T-helper 1 cell treated with Interleukin-12 subunit alpha and Interleukin-12 subunit beta and Interleukin-4 antibody, amounts not matched to agents 30 μg/mL and 1 μg/mL, for 36 hours (primary cell): ENCODE data around the gene C3orf52.
"Not testable (repeated sequence)": the region's sequence is repeated elsewhere in the genome, so short reads cannot be mapped to it uniquely, and the experiment has no call there.

ENCODE experiments used
- H3K27ac Mint-ChIP-seq: one replicate; pipeline ENCODE4 v1.8.0; 2021; ENCODE audit warnings: mild to moderate bottlenecking, mixed read lengths
- H3K27me3 Mint-ChIP-seq: one replicate; pipeline ENCODE4 v1.8.0; 2021; ENCODE audit warnings: low read depth, mixed read lengths
- H3K36me3 Mint-ChIP-seq: one replicate; pipeline ENCODE4 v1.8.0; 2021; ENCODE audit warnings: low read depth, mixed read lengths
- H3K4me1 Mint-ChIP-seq: one replicate; pipeline ENCODE4 v1.8.0; 2021; ENCODE audit warnings: low read depth, mixed read lengths
- H3K4me3 Mint-ChIP-seq: one replicate; pipeline ENCODE4 v1.8.0; 2021; ENCODE audit warnings: mild to moderate bottlenecking, moderate library complexity, mixed read lengths
- H3K9me3 Mint-ChIP-seq: one replicate; pipeline ENCODE4 v1.8.0; 2021; ENCODE audit warnings: mixed read lengths

C3orf52 gene, protein sequence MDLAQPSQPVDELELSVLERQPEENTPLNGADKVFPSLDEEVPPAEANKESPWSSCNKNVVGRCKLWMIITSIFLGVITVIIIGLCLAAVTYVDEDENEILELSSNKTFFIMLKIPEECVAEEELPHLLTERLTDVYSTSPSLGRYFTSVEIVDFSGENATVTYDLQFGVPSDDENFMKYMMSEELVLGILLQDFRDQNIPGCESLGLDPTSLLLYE

DNA sequence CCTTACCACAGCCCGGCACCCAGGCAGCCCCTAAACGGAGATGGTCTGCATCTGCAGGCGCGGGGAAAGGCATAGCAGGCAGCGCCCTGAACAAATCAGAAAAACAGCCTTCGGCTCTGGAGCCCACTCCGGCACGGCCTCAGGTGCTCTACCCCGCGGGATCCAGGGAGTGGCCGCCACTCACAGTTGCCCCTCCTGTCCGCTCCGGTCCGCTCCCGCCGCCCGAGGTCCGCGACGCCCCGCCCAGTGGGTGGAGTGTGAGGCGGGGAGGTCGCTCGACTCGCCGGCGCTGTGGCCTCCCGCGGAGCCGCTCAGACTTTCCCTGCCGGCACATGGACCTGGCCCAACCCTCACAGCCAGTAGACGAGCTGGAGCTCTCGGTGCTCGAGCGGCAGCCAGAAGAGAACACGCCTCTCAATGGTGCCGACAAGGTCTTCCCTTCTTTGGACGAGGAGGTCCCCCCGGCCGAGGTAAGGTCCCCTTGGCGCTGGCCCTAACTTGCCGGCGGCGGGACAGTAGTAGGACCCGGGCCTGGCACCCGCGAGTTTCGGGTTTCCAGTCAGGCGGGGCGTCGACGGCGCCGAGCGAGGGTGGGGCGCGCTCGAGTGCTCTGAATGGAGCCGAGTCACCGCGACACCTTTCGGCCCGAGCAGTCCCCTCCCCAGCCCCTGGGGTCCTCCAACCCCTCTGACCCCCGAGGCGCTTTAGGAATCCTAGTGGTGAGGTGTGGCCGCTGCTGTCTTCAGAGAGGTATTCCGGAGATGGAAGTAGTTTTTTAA lies at the start of gene C3orf52:
Gene C3orf52 (plus strand): TSS at position 314 of the 779 bp plus-strand sequence. CDS start 19 bp downstream, at position 333.
- Mint-ChIP-seq H3K27ac (peak within 1 kb of the TSS; percentile 84), H3K4me1 (peaks cover 49% of the 10 kb centered on the region), H3K9me3 (no peaks in the 10 kb centered on the region), H3K27me3 (peaks cover 4% of the 10 kb centered on the region), H3K4me3 (peak within 1 kb of the TSS; percentile 93), H3K36me3 (peaks cover 2% of the 10 kb centered on the region)

DNA sequence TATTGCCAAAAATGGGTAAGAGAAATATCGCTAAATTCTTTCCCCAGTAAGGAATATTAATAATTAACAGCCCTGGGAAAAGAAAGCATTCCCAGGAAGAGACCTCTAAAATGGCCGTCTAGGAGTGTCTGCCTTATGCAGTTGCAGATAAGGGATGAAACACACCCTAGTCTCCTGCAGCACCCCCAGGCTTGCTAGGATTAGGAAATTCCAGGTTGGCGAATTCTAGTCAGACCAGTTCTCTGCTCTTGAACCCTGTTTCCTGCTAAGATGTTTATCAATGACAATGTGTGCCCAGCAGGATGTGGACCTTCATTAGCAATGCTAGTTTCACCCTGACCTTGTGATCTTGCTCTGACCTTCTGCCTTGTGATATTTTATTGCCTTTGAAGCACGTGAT lies 49.0 kb upstream of the C3orf52 start:
- not testable (repeated sequence) for H3K4me1 Mint-ChIP-seq, H3K9me3 Mint-ChIP-seq, H3K27me3 Mint-ChIP-seq, H3K36me3 Mint-ChIP-seq, H3K27ac Mint-ChIP-seq, H3K4me3 Mint-ChIP-seq

DNA sequence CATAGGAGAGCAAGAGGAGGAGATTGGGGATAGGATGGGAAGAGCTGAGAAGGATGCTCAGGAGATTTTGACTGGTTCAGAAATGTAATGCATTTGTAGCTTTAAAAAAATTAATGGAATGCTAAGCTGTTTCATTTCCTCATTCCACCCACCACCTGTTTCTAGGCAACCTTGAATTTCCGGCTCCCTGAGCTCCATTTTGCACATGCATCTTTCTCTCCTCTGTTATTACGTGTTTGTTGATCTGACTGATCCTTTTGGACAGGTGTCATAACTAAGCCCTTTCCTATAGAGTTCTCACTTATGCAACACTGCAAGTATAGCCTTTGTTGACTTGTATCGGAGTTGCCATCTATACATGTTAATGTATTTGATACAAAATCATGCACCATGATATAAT lies 47.3 kb upstream of the C3orf52 start:
- no peak overlapping the region for H3K27ac Mint-ChIP-seq
- no peaks in the 10 kb centered on the region for H3K36me3 Mint-ChIP-seq
- no peaks in the 10 kb centered on the region for H3K9me3 Mint-ChIP-seq
- H3K4me1 Mint-ChIP-seq: no peaks in the 10 kb centered on the region
- peaks cover 6% of the 10 kb centered on the region for H3K27me3 Mint-ChIP-seq
- no peak overlapping the region for H3K4me3 Mint-ChIP-seq

DNA sequence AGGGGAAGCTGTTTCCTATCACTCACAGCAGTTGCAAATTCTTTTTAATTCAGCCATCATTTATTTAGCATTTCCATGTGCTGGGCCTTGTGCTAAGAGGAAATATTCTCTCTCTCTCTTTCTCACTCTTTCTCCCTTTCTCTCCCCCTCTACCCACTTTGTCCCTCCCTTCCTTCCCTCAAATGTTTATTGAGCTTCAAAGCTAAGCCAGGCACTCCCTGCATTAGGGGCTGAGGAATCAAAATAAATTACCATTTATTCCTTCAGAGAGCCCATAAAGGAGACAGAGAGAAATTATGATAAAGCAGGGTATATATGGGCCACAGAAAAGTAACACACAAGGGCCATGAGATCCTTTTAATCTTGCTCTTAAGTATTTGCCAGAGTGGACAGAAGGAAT lies 44.9 kb upstream of the C3orf52 start:
- no peak overlapping the region for H3K4me3 Mint-ChIP-seq
- H3K4me1 Mint-ChIP-seq: no peaks in the 10 kb centered on the region
- no peaks in the 10 kb centered on the region for H3K27me3 Mint-ChIP-seq
- H3K36me3 Mint-ChIP-seq: no peaks in the 10 kb centered on the region
- no peak overlapping the region for H3K27ac Mint-ChIP-seq
- H3K9me3 Mint-ChIP-seq: no peaks in the 10 kb centered on the region

DNA sequence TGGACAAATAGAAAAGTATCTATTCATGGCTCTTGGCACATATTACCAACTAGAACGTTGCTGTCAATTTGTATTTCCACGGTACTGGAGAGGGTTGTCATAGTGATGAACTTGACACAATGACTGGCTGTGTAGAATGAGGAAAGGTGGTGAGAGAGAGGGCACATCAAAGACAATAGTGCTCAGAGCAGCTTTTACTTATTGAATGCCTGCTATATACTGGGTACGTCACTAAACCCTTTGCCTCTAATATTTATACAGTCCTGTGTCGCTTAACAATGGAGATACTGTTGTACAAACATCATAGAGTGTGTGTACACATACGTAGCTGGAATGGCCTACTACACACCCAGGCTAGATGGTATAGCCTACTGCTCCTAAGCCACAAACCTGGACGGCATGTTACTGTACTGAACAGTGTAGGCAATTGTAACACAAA lies 43.3 kb upstream of the C3orf52 start:
- Mint-ChIP-seq H3K27ac (no peak overlapping the region), H3K36me3 (no peaks in the 10 kb centered on the region), H3K4me1 (peaks cover 3% of the 10 kb centered on the region), H3K27me3 (no peaks in the 10 kb centered on the region), H3K9me3 (no peaks in the 10 kb centered on the region), H3K4me3 (no peak overlapping the region)

DNA sequence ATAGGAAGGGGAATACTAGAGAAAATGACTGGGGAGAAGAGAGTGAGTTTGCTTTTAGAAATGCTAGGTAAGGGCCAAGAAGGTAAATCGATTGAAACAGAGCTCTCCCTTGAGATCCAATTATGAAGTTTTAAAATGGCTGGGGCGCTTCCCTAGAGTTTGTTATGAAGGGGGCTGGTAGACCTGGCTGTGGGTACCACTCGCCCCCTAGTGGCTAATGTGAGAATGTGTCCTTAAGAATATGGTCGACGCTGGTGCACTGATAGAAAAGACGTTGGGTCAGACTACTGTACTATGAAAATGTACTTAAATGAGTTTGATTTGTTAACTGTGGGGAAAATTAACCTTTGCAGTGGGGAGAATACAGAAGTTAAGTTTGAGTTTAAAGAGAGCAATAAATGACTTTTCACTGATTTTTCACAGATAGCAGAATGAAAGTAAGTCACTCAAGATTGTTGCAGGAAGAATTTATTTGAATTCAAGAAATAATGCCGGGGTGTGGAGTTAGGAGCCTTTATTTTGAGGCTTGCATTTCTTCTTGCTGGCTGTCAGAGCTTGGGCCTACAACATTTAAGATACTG lies 42.5 kb upstream of the C3orf52 start:
- Mint-ChIP-seq H3K9me3 (no peaks in the 10 kb centered on the region), H3K27me3 (no peaks in the 10 kb centered on the region), H3K27ac (no peak overlapping the region), H3K4me1 (peaks cover 3% of the 10 kb centered on the region), H3K4me3 (no peak overlapping the region), H3K36me3 (no peaks in the 10 kb centered on the region)

DNA sequence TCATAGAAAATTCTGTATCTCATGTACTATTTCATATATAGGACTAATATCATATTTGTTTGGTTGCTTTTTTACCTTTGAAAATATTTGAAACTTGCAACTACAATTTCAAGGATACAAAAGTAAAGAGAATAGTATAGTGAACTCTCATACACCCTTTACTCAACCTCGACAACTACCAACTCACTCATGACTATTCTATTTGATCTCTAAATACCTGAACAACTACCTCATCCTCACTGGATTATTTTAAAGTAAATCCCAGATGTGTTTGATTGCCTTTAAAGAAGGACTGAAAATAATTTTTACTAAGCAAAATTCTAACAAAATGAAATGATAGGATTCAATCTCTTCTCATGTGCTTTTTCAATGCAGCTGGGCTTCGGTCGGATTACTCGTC lies 39.6 kb upstream of the C3orf52 start:
- Mint-ChIP-seq H3K9me3 (no peaks in the 10 kb centered on the region), H3K27me3 (no peaks in the 10 kb centered on the region), H3K27ac (no peak overlapping the region), H3K36me3 (no peaks in the 10 kb centered on the region), H3K4me3 (no peak overlapping the region), H3K4me1 (peaks cover 3% of the 10 kb centered on the region)

DNA sequence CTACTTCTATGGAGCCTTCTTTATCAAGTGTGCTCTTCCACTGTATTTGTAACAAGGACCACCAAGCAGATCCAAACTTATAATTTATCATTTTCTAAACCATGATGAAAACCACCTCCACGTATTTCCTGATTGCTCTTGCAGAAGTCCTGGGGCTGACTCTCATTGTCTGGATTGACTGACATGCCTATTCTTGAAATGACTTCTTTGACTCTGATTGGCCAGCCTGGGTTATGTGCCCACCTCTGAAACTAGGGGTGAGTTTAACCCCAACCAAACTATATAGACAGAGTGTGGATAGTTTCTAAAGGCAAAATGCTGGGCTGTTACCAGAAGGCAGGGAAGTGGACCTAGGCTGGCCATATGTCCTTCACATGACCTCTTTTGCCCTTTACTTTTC lies 38.9 kb upstream of the C3orf52 start:
- Mint-ChIP-seq H3K27me3 (no peaks in the 10 kb centered on the region), H3K27ac (no peak overlapping the region), H3K9me3 (no peaks in the 10 kb centered on the region), H3K36me3 (no peaks in the 10 kb centered on the region), H3K4me1 (peaks cover 3% of the 10 kb centered on the region), H3K4me3 (no peak overlapping the region)

DNA sequence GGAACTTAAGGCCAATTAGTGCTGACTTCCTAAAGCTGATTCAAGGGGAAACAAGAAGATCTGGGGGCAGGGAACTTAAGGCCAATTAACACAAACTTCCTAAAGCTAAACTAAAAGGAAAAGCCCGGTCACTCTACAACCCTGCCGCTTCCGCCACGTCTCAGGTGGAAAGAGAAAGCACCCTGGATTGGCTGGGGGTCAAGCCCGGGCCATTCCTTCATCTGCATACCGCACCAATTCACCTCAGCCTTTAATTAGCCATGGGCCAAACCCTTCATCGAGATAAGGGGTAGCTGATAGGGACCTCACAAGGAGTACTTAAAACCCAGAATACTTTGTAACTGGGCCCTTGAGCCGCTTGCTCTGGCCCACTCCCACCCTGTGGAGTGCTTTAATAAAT lies 37.3 kb upstream of the C3orf52 start:
- H3K4me1 Mint-ChIP-seq: peaks cover 5% of the 10 kb centered on the region
- no peaks in the 10 kb centered on the region for H3K27me3 Mint-ChIP-seq
- no peak overlapping the region for H3K27ac Mint-ChIP-seq
- H3K4me3 Mint-ChIP-seq: no peak overlapping the region
- no peaks in the 10 kb centered on the region for H3K36me3 Mint-ChIP-seq
- H3K9me3 Mint-ChIP-seq: no peaks in the 10 kb centered on the region

DNA sequence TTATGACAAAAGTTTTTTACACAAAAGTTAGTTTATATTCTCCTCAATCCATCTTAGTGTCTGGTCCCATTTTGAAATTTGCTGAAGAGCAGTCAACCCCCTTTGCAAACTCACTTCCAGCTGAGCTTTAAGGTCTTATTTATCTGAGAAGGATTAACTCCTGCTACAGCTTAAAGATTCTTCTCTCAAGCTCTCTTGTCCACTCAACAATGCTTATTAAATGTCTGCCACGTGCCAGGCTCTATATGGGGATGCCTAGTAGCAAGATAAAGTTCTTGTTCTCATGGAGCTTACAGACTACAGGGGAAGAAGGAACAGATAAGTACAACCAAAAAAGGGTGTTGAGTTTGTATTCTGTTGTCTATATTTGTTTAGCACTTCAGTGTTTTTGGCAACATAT lies 33.0 kb upstream of the C3orf52 start:
- Mint-ChIP-seq H3K27ac (no peak overlapping the region), H3K27me3 (no peaks in the 10 kb centered on the region)

DNA sequence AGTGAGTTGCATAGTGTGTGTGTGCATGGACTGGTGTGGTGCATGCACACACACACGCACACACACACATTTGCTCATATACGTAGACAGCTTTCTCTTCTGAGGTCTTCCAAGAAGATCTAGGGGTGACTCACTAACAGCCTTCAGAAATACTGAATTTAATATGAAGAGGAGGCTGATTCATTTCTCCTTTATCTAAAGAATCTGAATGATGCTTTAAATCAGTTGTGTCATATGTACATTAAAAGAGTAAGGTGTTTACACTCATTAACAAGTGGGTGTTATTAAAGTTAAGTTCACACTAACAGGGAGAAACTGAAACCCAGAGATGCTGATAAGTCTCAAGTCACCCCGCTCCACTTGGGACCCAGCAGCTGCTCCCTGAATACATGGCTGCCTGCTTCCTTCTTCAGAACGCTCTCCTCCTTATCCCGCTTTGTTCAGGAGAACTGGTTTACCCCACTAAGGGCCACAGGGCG lies 29.7 kb upstream of the C3orf52 start:
- Mint-ChIP-seq H3K36me3 (no peaks in the 10 kb centered on the region), H3K4me1 (peaks cover 16% of the 10 kb centered on the region), H3K4me3 (peak overlapping the region; percentile 30), H3K27ac (peak overlapping the region; percentile 56), H3K27me3 (no peaks in the 10 kb centered on the region), H3K9me3 (peaks cover 4% of the 10 kb centered on the region)

More for the DNA sequence above, 33.0 kb upstream of the C3orf52 start:
- no peaks in the 10 kb centered on the region for H3K9me3 Mint-ChIP-seq
- H3K36me3 Mint-ChIP-seq: no peaks in the 10 kb centered on the region
- peaks cover 16% of the 10 kb centered on the region for H3K4me1 Mint-ChIP-seq
- H3K4me3 Mint-ChIP-seq: no peak overlapping the region

DNA sequence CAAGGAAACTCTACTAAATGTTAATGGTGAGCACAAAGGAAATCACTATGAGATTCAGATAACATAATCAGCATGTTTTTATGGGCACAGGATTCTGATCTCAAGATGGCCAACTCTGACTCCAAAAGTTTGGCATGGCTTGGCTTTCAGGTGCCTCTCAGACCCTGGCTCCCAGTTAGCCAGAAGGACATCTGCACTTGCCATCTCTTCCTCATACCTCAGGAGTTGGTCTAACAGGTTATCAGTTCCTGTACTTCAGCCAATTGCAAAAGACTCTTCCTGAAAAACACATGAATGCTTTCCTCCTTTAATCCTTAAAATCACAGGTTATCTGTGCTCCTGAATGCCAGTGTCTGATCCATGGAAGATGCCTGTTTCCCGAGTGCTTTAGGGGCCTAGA lies 26.7 kb upstream of the C3orf52 start:
- H3K27ac Mint-ChIP-seq: peak overlapping the region; percentile 19
- peaks cover 4% of the 10 kb centered on the region for H3K9me3 Mint-ChIP-seq
- H3K36me3 Mint-ChIP-seq: no peaks in the 10 kb centered on the region
- H3K4me1 Mint-ChIP-seq: peaks cover 13% of the 10 kb centered on the region
- H3K27me3 Mint-ChIP-seq: no peaks in the 10 kb centered on the region
- no peak overlapping the region for H3K4me3 Mint-ChIP-seq

DNA sequence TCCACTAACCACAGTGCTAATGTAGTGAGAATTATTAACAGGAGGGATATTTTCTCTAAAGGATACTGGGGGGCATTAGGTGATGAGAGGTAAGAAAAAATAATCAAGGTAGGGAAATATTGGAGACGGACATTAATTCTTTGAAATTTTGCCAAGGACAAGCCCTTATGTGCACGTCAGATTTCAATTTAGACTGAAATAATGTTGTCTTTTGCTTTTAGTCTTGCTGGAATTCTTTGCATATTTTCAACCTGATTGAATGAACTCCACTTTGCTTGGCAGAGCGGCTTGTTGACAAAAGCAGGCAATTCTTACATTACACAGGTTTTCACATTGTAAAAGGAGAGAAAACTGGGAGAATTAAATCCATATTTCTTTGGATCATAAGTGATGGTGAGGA lies 25.0 kb upstream of the C3orf52 start:
- H3K4me3 Mint-ChIP-seq: no peak overlapping the region
- peaks cover 13% of the 10 kb centered on the region for H3K4me1 Mint-ChIP-seq
- no peaks in the 10 kb centered on the region for H3K36me3 Mint-ChIP-seq
- H3K9me3 Mint-ChIP-seq: peaks cover 4% of the 10 kb centered on the region
- no peaks in the 10 kb centered on the region for H3K27me3 Mint-ChIP-seq
- no peak overlapping the region for H3K27ac Mint-ChIP-seq

DNA sequence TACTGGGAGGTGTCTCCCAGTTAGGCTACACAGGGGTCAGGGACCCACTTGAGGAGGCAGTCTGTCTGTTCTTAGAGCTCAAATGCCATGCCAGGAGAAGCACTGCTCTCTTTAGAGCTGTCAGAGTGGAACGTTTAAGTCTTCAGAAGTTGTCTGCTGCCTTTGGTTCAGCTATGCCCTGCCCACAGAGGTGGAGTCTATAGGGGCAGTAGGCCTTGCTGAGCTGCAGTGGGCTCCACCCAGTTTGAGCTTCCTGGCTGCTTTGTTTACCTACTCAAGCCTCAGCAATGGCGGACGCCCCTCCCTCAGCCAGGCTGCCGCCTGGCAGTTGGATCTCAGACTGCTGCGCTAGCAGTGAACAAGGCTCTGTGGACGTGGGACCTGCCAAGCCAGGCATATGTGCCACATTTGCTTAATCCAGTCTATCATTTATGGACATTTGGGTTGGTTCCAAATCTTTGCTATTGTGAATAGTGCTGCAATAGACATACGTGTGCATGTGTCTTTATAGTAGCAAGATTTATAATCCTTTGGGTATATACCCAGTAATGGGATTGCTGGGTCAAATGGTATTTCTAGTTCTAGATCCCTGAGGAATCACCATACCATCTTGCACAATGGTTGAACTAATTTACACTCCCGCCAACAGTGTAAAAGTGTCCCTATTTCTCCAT lies 13.7 kb upstream of the C3orf52 start:
- H3K9me3 Mint-ChIP-seq: peaks cover 22% of the 10 kb centered on the region
- peaks cover 30% of the 10 kb centered on the region for H3K4me1 Mint-ChIP-seq
- H3K27ac Mint-ChIP-seq: peak overlapping the region; percentile 88
- peaks cover 20% of the 10 kb centered on the region for H3K36me3 Mint-ChIP-seq
- peak overlapping the region; percentile 71 for H3K4me3 Mint-ChIP-seq
- peaks cover 10% of the 10 kb centered on the region for H3K27me3 Mint-ChIP-seq
